ENCODE measurements around the gene ARID4B. TPM values are rescaled to one million over a fixed set of nuclear protein-coding genes. Genes with fewer than 3 reads are reported as not detected.

ARID4B gene
- total RNA-seq, 1 experiment from 2014 or later = 16.8 TPM

DNA sequence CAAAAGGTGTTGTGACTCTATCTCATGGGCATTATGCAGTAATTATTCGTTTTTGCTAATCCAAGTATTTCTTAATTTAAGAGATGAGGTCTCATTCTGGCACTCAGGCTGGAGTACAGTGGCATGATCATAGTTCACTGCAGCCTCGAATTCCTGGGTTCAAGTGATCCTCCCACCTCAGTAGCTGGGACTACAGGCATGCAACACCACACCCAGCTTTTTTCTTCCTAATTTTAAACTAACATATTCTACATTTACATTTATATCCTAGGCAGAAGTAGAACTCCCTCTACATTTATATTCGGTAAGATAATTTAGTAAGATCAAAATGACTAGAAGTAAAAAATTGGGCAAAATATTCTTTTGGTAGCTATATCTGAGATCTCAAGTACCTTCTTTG, 116.5 kb downstream of the ARID4B start:
- Histone ChIP-seq H3K4me1 (ENCODE audit: insufficient read depth, low read length) (no peaks in the 10 kb centered on the region), H3K27ac (ENCODE audit: low read length) (no peak overlapping the region), H3F3A (ENCODE audit: low read length, unreplicated experiment) (no peaks in the 10 kb centered on the region), H3K79me2 (ENCODE audit: low read length) (no peaks in the 10 kb centered on the region), H3K9ac (ENCODE audit: low read length) (no peak overlapping the region), H3K4me2 (ENCODE audit: low read length) (no peak overlapping the region), H3K9me2 (replicated peaks; ENCODE audit: low read length) (no peaks in the 10 kb centered on the region), H3K36me3 (ENCODE audit: low read depth, low read length) (no peaks in the 10 kb centered on the region), H2AFZ (ENCODE audit: low read length) (no peak overlapping the region), H4K20me1 (ENCODE audit: low read length) (no peaks in the 10 kb centered on the region), H3K27me3 (ENCODE audit: low read length) (no peaks in the 10 kb centered on the region), H3K9me3 (ENCODE audit: low read length) (no peaks in the 10 kb centered on the region), H3K4me3 (ENCODE audit: low read length) (no peak overlapping the region)
- CTCF ChIA-PET = no interaction called here
- ATAC-seq (no peak), DNase-seq (no peak)
- intact Hi-C loops (cut with micrococcal nuclease) = no loop called here
- POLR2A ChIA-PET (ENCODE audit: unreplicated experiment) = no interaction called here
- BruUV-seq (replicated peaks) = no TSS peak
- no peak for TF ChIP-seq EZH2 (IDR thresholded peaks at IDR 0.05; ENCODE audit: low read length, unreplicated experiment)
- no peak for TF ChIP-seq EZH2phosphoT487 (IDR thresholded peaks at IDR 0.05; ENCODE audit: borderline replicate concordance, low read length)
- TF ChIP-seq, protein P1, sequence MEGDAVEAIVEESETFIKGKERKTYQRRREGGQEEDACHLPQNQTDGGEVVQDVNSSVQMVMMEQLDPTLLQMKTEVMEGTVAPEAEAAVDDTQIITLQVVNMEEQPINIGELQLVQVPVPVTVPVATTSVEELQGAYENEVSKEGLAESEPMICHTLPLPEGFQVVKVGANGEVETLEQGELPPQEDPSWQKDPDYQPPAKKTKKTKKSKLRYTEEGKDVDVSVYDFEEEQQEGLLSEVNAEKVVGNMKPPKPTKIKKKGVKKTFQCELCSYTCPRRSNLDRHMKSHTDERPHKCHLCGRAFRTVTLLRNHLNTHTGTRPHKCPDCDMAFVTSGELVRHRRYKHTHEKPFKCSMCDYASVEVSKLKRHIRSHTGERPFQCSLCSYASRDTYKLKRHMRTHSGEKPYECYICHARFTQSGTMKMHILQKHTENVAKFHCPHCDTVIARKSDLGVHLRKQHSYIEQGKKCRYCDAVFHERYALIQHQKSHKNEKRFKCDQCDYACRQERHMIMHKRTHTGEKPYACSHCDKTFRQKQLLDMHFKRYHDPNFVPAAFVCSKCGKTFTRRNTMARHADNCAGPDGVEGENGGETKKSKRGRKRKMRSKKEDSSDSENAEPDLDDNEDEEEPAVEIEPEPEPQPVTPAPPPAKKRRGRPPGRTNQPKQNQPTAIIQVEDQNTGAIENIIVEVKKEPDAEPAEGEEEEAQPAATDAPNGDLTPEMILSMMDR (conservative IDR thresholded peaks at IDR 0.05; ENCODE audit: low read depth, low read length) = no peak

DNA sequence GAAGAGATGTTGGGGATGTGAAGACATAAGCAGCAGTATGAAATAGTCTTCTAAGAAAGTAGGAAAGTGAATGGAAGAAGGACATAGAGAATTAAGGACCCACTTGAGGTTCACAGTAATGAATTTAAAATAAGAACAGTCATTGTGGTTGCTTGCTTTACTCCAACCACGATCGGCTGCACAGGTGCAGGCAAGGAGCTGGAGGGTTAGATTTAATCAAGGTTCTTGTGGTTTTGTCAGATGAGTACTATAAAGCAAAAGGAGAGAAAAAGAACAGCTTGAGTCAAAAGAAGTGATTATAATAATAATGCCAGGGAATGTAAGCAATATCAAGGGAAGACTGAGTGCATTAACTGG, 120.8 kb downstream of the ARID4B start:
- Histone ChIP-seq H3F3A (ENCODE audit: low read length, unreplicated experiment) (no peaks in the 10 kb centered on the region), H2AFZ (ENCODE audit: low read length) (no peak overlapping the region), H3K36me3 (ENCODE audit: low read depth, low read length) (no peaks in the 10 kb centered on the region), H3K9ac (ENCODE audit: low read length) (no peak overlapping the region), H3K4me3 (ENCODE audit: low read length) (no peak overlapping the region), H3K27me3 (ENCODE audit: low read length) (no peaks in the 10 kb centered on the region), H3K4me1 (ENCODE audit: insufficient read depth, low read length) (no peaks in the 10 kb centered on the region), H4K20me1 (ENCODE audit: low read length) (no peaks in the 10 kb centered on the region), H3K27ac (ENCODE audit: low read length) (no peak overlapping the region), H3K79me2 (ENCODE audit: low read length) (no peaks in the 10 kb centered on the region), H3K9me3 (ENCODE audit: low read length) (no peaks in the 10 kb centered on the region), H3K9me2 (replicated peaks; ENCODE audit: low read length) (no peaks in the 10 kb centered on the region), H3K4me2 (ENCODE audit: low read length) (no peak overlapping the region)
- POLR2A ChIA-PET (ENCODE audit: unreplicated experiment) = no interaction called here
- no TSS peak for BruUV-seq (replicated peaks)
- TF ChIP-seq EZH2 (IDR thresholded peaks at IDR 0.05; ENCODE audit: low read length, unreplicated experiment) (no peak), EZH2phosphoT487 (IDR thresholded peaks at IDR 0.05; ENCODE audit: borderline replicate concordance, low read length) (no peak)
- TF ChIP-seq, protein P1 (conservative IDR thresholded peaks at IDR 0.05; ENCODE audit: low read depth, low read length) = no peak
- CTCF ChIA-PET = no interaction called here
- ATAC-seq = no peak
- intact Hi-C loops (cut with micrococcal nuclease) = no loop called here
- DNase-seq = no peak

DNA sequence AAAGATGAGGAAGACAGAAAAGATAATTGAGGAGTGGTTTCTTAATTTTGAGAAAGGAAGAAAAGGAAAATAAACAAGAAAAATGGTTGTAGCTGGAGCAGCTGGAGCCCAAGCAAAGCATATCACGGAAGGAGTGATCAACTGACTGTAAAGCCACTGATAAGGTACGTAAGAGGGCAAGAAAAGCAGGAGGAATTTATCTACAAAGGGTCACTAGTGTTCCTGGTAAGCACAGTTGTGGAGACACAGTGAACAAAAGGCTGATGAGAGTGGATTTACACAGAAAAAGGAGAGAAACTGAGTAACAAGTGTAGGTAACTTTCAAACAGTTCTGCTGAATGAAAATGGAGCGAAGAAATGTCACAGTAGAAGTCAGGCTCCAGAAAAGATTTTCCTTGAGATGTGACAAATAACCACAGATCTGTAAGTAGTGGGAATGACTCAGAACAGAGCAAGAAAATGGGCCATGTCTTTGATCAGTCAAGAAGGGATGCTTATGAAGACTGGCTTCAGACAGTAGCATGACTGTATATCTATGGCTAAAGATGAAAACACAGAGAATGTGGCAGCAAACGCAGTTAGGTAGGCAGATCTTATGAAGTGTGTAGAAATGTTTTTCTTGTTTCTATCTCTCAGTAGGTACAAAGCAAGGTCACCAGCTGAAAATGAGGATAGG, 121.3 kb downstream of the ARID4B start:
- POLR2A ChIA-PET (ENCODE audit: unreplicated experiment) = no interaction called here

More for the DNA sequence above, 121.3 kb downstream of the ARID4B start:
- DNase-seq (peak; percentile 10), ATAC-seq (no peak)
- Histone ChIP-seq H3K4me2 (ENCODE audit: low read length) (no peak overlapping the region), H3K9me2 (replicated peaks; ENCODE audit: low read length) (no peaks in the 10 kb centered on the region), H2AFZ (ENCODE audit: low read length) (no peak overlapping the region), H3K79me2 (ENCODE audit: low read length) (no peaks in the 10 kb centered on the region), H3K27me3 (ENCODE audit: low read length) (no peaks in the 10 kb centered on the region), H3K9me3 (ENCODE audit: low read length) (no peaks in the 10 kb centered on the region), H3F3A (ENCODE audit: low read length, unreplicated experiment) (no peaks in the 10 kb centered on the region), H3K9ac (ENCODE audit: low read length) (no peak overlapping the region), H4K20me1 (ENCODE audit: low read length) (no peaks in the 10 kb centered on the region), H3K36me3 (ENCODE audit: low read depth, low read length) (no peaks in the 10 kb centered on the region), H3K27ac (ENCODE audit: low read length) (no peak overlapping the region), H3K4me1 (ENCODE audit: insufficient read depth, low read length) (no peaks in the 10 kb centered on the region), H3K4me3 (ENCODE audit: low read length) (no peak overlapping the region)
- no TSS peak for BruUV-seq (replicated peaks)
- intact Hi-C loops (cut with micrococcal nuclease) = no loop called here
- CTCF ChIA-PET = no interaction called here
- TF ChIP-seq EZH2phosphoT487 (IDR thresholded peaks at IDR 0.05; ENCODE audit: borderline replicate concordance, low read length) (no peak), EZH2 (IDR thresholded peaks at IDR 0.05; ENCODE audit: low read length, unreplicated experiment) (no peak)
- TF ChIP-seq, protein P1 (conservative IDR thresholded peaks at IDR 0.05; ENCODE audit: low read depth, low read length) = no peak
